BE2C (cell line): ENCODE results near the gene DYNC1I2.

Experiments
- DNase-seq: peaks from one replicate; pipeline ENCODE4 v3.0.0-alpha.2; 2020
- H3K27me3 ChIP-seq: fragments of 250-450 bp; sonication (Bioruptor Pico); 2 replicates; pipeline ENCODE4 v1.5.1; 2020; ENCODE audit warnings: mild to moderate bottlenecking
- H3K36me3 ChIP-seq: fragments of 250-450 bp; sonication (Bioruptor Pico); 2 replicates; pipeline ENCODE4 v1.5.1; 2020; ENCODE audit warnings: mild to moderate bottlenecking
- H3K4me1 ChIP-seq: fragments of 250-450 bp; sonication (Bioruptor Pico); 2 replicates; pipeline ENCODE4 v1.5.1; 2020
- H3K4me3 ChIP-seq: 2 replicates; pipeline ENCODE4 v1.5.1; 2011; ENCODE audit warnings: low read depth, low read length
- H3K9me3 ChIP-seq: fragments of 250-450 bp; sonication (Bioruptor Pico); 2 replicates; pipeline ENCODE4 v1.5.1; 2020
- CTCF ChIP-seq: IDR thresholded peaks from 2 replicates; pipeline ENCODE4 v1.5.1; 2012; ENCODE audit warnings: mild to moderate bottlenecking, low read depth, low read length

DYNC1I2 gene

DNA sequence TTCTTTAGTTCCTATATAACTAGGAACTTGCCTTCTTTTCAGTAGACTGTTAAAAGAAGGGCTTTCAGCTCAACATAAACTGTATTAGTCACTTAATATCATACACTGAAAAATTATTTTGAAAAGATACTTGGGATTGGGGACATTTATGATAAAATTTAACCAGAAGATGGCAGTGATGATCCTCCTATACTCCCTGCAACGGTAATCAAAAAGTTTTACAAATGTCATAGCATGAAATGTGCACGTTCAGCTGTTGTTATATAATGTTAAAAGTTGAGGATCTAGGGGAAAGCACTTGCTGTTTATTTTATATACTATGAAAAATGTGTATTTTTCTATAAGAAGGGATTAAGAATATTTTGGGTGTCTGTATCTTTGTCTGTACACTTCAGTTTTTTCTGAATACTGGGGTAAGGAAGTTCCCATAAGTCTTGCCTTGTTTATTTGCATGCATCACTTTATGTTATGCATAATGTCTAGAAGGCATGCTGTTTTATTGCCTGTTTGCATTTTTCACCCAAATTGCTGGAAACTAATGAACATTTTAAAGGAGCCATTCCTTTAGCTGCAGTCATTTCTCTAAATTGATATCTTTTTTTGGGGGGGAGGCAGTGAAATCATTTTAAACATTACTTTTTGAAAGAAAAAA is 19.0 kb downstream of the DYNC1I2 start:
- Histone ChIP-seq H3K27me3 (no peaks in the 10 kb centered on the region), H3K4me1 (no peaks in the 10 kb centered on the region), H3K4me3 (no peak overlapping the region), H3K9me3 (no peaks in the 10 kb centered on the region), H3K36me3 (no peaks in the 10 kb centered on the region)
- TF ChIP-seq CTCF = peak; percentile 17; the same call in 1 of the 2 replicates
- DNase-seq = no peak

GRCh38 chr2:171707752-171708151 is 20.5 kb downstream of the DYNC1I2 start:
- Histone ChIP-seq H3K4me1 (no peaks in the 10 kb centered on the region), H3K9me3 (no peaks in the 10 kb centered on the region), H3K4me3 (no peak overlapping the region), H3K27me3 (no peaks in the 10 kb centered on the region), H3K36me3 (no peaks in the 10 kb centered on the region)
- no peak for DNase-seq
- no peak for TF ChIP-seq CTCF

DNA sequence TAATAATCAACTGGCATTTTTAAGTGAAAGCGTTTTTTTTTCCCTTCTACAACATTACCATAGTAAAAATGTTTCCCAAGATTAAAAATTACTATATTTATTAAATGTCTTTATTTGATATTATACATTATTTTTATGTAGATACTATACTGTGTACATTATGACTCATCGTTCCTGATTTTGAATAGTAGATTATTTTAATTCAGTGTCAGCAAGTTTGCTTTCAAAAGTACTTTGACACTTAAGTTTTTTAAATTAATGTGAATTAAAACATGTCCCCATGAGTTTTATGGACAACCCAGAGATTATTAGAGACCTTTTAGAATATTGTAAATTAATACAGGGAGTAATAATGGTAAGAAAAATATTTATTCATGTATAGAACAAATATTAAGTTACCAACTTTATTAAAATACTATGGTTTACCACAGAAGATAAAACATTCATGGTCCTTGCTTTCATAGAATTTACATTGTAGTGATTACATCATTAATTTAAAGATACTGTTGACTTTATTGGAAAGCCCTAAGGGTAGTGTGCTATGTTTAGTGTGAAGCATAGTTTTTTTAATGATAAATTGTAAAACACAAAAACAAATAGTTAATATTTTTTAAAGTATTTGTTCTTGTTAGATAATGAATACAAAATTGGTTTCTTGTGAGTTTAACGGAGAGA is 21.9 kb downstream of the DYNC1I2 start:
- H3K27me3 ChIP-seq = no peaks in the 10 kb centered on the region
- no peaks in the 10 kb centered on the region for H3K9me3 ChIP-seq
- H3K4me3 ChIP-seq = no peak overlapping the region
- TF ChIP-seq CTCF = no peak
- no peaks in the 10 kb centered on the region for H3K36me3 ChIP-seq
- H3K4me1 ChIP-seq = no peaks in the 10 kb centered on the region
- no peak for DNase-seq

DNA sequence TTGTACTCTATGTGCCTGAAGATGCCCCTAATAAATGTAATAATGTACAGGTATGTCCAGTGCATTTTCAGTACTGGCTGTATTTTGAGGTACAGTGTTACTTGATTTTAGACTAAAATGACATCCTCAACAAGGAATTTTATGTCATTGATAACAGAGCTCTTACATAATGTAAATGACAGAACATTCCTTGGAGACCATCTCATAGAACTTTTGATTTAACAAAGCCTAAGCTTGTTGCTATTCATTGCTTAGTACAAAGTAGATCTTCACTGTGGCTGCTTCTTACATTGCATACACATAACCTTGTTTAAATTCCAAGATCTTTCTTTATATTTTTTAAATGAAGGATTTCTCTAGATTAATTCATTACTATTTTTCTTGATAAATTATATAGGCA is 24.1 kb downstream of the DYNC1I2 start:
- no peaks in the 10 kb centered on the region for H3K4me1 ChIP-seq
- no peak overlapping the region for H3K4me3 ChIP-seq
- DNase-seq = no peak
- no peaks in the 10 kb centered on the region for H3K9me3 ChIP-seq
- no peaks in the 10 kb centered on the region for H3K27me3 ChIP-seq
- no peak for TF ChIP-seq CTCF
- H3K36me3 ChIP-seq = no peaks in the 10 kb centered on the region

DNA sequence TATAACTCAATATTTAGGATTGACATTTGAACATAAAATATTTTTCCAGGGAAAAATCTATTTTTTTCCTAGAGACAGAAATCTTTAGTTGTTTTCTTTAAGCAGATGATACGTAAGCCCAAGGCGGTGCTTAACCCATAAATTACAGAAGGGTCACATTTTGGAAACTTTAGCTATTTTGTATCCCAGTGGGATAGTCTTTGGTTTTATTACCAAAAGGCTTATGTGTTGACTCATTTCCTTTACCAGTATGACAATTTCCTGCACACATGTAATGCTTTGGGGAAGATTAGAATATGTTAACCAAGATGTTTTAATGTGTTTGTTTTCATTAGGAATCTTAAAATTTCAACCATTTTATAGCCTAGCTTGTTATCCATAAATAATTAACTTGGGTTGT is 24.8 kb downstream of the DYNC1I2 start:
- Histone ChIP-seq H3K27me3 (no peaks in the 10 kb centered on the region), H3K4me3 (no peak overlapping the region), H3K36me3 (no peaks in the 10 kb centered on the region), H3K4me1 (no peaks in the 10 kb centered on the region), H3K9me3 (no peaks in the 10 kb centered on the region)
- no peak for TF ChIP-seq CTCF
- DNase-seq = no peak

- H3K4me1 ChIP-seq = no peaks in the 10 kb centered on the region
- no peaks in the 10 kb centered on the region for H3K36me3 ChIP-seq
- H3K4me3 ChIP-seq = no peak overlapping the region
- no peaks in the 10 kb centered on the region for H3K27me3 ChIP-seq
- DNase-seq = no peak
- no peak for TF ChIP-seq CTCF
- H3K9me3 ChIP-seq = no peaks in the 10 kb centered on the region
Measured at GRCh38 chr2:171718720-171719119, 31.5 kb downstream of the DYNC1I2 start.
